Measurements from ENCODE around the gene SLC7A8.

- TF ChIP-seq CTCF (IDR thresholded peaks at IDR 0.05) (no peak), POLR2A (IDR thresholded peaks at IDR 0.05) (no peak)
Measured at GRCh38 chr14:23208324-23208723, 24.9 kb upstream of the SLC7A8 start.

Data from breast epithelium (tissue), 3 donors.